HG02870 (cell line): Measurements from ENCODE around the gene AHRR.

Experiments
- ATAC-seq: cut with Tn5 transposase; IDR thresholded peaks from one replicate; pipeline ENCODE4 v1.9.1; 2021; ENCODE audit warnings: mild to moderate bottlenecking, moderate library complexity; ENCODE audit not compliant: unreplicated experiment

The AHRR gene

DNA sequence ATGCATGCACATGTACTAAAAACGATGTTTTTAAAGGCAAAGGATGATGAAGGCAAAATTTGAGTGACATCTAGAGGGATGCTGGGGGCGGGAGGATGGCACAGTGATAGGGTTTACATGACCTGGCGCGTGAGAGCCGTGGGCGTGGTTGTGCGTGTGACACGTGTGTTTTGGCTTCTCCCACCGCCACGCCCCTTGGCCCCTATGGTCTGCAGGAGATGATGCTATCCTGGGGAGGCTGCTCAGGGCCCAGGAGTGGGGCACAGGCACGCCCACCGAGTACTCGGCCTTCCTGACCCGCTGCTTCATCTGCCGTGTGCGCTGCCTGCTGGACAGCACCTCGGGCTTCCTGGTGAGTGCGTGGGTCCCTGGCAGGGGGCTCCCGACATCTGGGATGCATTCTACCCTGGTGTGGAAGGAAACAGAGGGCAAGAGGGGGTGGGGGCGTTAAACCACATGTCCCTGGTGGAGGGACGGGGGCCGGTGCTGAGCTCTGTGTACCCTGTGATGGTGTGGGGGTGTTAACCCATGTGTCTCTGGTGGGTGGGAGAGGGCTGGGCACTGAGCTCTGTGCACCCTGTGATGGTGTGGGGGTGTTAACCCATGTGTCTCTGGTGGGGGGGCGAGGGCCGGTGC, 102.2 kb downstream of the AHRR start:
- ATAC-seq = no peak

DNA sequence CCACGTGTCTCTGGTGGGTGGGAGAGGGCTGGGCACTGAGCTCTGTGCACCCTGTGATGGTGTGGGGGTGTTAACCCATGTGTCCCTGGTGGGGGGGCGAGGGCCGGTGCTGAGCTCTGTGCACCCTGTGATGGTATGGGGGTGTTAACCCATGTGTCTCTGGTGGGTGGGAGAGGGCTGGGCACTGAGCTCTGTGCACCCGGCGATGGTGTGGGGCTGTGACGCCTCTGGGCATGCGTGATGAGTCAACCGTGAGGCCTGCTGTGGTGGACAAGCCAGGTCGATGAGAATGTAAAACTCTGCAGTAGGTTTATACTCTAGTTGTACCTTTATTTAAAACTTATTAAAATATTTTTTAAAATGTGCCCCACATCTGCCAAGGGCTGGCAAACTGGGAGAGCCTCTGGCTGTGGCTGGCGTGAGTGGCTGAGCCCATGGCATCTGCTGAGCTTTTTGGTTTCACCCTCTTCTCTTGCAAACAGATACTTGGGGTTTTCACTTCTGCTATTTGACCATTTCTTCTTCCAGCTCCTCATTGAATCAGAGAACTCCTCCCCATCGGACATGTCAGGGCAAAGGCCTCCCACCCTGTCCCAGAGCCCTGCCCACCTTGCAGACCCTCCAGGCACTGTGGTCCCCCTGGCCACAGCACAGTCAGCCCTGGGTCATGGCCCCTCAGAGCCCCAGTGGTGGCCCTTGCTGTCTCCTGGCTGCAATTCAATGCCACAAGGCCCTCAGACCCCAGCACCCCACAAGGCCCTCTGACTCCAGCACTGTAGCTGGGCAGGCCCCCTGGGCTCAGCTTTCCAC, 103.0 kb downstream of the AHRR start:
- peak; percentile 89 for ATAC-seq

- no peak for ATAC-seq
These were observed 104.2 kb downstream of the AHRR start for GRCh38 chr5:425714-426113.

DNA sequence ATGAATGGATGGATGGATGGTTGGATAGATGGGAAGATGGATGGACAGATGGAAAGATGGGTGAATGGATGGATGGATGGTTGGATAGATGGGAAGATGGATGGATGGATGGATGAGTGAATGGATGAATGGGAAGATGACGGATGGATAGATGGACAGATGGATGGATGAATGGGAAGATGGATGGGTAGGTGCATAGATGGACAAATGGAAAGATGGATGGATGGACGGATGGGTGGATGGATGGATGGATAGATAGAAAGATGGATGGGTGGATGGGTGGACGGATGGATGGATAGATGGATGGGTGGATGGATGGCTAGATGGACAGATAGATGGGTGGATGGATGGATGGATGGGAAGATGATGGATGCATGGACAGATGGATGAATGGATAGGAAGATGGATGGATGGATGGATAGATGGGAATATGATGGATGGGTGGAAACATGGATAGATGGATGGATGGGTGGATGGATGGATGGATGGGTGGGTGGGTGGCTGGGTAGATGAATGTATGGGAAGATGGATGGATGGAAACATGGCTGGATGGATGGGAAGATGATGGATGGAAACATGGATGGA, 105.0 kb downstream of the AHRR start:
- ATAC-seq = no peak

DNA sequence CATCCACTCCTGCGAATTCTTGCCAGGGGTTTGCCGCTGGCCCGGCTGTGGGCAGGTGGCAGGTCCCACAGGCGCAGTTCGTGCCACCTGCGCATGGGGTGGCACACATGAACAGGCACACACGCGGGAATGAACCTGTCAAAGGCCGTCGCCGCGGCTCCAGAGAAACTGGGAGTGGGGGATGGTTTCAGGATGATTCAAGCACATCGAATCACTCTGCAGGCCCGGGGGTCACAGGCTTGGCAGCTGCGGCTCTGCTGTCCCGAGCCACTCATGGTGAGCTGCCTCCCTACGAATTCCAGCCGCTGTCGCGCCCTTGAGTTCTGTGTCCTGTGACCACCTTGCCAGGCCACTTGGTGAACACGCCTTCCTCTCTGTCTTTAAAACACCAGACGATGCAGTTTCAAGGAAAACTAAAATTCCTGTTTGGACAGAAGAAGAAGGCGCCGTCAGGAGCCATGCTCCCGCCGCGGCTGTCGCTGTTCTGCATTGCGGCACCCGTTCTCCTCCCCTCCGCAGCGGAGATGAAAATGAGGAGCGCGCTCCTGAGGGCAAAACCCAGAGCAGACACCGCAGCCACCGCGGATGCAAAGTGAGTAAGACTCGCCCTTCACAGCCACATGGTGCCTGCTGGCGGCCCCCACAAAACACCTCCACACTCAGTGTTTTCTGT, 106.0 kb downstream of the AHRR start:
- no peak for ATAC-seq

DNA sequence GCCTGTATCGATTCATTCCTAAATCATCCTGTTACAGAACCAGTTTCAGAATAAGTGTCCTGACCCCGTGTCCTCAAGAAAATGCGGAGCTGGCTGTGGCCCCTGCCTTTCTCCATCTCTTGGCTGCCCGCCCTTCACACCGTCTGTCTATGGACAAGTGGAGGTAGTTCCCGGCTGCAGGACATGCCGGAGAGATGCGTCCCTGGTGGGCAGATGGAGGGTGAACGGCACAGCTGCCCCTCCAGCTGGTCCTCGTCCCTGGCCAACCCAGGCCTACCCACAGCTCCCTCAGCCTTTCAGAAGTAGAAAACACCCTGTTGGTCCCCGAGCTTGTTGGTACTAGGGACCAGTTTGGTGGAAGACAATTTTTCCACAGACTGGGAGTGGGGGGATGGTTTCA, 106.7 kb downstream of the AHRR start:
- ATAC-seq = no peak

- no peak for ATAC-seq
These were observed 107.4 kb downstream of the AHRR start for GRCh38 chr5:428754-429452.

GRCh38 chr5:429453-430188, 108.1 kb downstream of the AHRR start:
- no peak for ATAC-seq

DNA sequence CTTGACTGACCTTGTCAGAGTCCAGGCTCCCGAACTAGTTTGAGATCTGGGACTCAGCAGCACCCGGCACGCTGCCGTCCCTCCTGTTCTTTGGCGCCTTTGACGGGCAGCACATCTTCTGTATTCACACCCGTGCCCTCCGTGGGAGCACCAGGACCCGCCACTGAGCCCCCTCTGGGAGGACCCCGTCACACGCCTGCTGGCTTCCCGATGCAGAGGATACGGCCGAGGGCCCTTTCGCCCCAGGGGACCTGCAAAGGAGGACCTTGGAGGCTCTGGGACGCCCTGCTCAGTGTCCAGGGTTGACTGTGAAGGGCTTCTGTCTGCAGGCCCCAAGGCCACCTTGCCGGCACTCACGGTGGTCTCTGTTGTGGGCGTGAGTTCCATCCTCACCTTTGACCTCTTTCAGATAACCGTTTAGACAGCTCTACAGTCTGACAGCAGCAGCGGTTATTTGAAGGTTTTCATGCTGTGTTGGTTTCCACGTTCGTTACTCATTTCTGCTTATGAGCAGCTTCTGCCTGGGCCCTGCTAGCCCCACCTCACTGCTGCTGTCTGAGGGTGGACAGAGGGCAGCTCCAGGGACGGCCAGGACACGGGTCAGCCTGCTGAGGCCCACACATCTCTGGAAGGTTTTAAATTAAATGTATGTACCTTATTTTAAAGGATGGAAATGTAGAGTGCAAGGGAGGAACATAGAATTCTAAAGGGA, 108.9 kb downstream of the AHRR start:
- ATAC-seq = no peak

- ATAC-seq = no peak
These were observed 109.6 kb downstream of the AHRR start for GRCh38 chr5:431001-431710.

DNA sequence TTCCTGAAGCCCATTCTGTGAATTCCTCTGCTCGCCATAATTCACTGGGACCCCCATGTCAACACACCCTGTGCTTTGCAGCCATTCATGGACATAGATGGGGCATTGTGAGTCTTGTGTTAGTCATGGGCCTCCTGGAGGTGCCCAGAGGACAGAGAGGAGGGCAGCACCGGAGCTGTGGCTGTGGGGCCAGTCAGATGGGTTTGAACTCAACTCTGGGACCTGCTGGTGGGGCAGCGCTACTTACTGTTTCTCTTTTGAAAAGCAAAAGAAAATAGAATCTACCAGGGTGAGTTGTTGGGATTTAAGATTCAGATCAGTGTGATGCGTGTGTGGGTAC, 110.2 kb downstream of the AHRR start:
- ATAC-seq = no peak

GRCh38 chr5:432201-432927, 110.8 kb downstream of the AHRR start:
- no peak for ATAC-seq

GRCh38 chr5:432928-433791, 111.6 kb downstream of the AHRR start:
- ATAC-seq = no peak

- ATAC-seq = no peak
These were observed 112.3 kb downstream of the AHRR start for GRCh38 chr5:433836-434235.

DNA sequence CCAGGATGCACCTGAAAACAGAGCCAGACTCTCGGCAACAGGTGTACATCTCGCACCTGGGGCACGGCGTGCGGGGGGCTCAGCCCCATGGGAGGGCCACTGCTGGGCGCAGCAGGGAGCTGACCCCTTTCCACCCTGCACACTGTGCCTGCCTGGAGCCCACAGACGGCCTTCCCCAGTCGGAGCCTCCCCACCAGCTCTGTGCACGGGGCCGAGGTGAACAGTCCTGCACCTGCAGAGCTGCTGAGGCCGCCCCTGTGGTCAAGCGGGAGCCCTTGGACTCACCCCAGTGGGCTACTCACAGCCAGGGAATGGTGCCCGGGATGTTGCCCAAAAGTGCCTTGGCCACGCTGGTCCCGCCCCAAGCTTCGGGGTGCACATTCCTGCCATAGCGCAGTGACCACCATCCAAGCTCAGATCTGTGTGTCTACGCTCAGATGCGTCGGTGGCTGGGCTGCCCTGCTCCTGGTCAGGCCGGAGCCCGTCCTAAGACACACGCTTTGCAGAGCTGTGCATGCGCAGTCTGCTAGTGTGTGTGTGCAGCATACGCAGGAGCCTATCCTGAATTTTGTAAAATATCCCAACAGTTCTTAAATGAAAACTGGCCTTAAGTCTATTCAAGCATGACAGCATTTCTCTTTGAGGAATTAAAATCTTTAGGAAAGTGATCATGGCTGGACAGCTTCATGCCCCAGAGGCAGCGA, 113.1 kb downstream of the AHRR start:
- no peak for ATAC-seq

DNA sequence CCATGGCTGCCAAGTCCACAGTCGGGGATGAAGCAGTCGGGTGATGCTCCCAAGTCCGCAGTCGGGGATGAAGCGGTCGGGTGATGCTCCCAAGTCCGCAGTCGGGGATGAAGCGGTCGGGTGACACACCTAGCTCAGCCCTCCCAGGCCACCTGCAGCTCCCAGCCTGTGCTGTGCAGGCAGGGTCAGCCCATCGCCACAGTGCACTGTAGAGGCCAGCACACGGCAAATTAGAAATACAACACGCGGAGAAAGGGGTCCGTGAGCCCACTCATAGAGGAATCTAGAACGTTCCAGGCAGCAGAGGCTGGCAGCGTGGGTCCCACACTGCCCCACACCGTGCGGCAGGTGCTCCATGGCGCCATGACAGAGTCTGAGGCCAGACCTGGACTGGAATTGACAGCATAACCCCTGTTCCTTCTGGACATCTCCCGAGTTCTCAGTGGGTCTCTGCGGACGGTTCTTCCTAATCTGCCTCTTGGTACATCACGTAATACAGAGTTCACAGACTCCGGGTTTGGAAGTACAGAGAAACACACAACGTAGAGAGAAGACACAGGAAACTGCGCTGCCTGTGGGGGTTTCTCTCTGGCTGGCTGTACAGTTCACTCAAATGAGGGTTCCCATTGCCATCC, 113.8 kb downstream of the AHRR start:
- no peak for ATAC-seq
